H1 (cell line): ENCODE results near the gene EDEM1. TPM values are rescaled to one million over a fixed set of nuclear protein-coding genes. Genes with fewer than 3 reads are reported as not detected.

ENCODE experiments used
- EZH2 ChIP-seq: fragments of 200-600 bp; sonication (generic); IDR thresholded peaks from 2 replicates; pipeline ENCODE4 v1.7.1; 2012; ENCODE audit warnings: low read depth, mild to moderate bottlenecking, moderate library complexity, low read length, inconsistent platforms; ENCODE audit not compliant: severe bottlenecking
- GTF2F1 ChIP-seq: IDR thresholded peaks from 2 replicates; pipeline ENCODE4 v1.6.1; 2012; ENCODE audit warnings: low read depth, low read length, improper control_type of control experiment, borderline replicate concordance
- HDAC2 ChIP-seq, 2 experiments: fragments of 300-600 bp in 1 of 2; sonication (generic) in 1 of 2; IDR thresholded peaks; 2 replicates each; pipeline ENCODE4 v1.6.1; 2011 to 2012; ENCODE audit warnings: low read depth in 2 of 2, low read length in 2 of 2, mild to moderate bottlenecking in 2 of 2, moderate library complexity in 2 of 2, borderline replicate concordance in 1 of 2, inconsistent platforms in 1 of 2
- KDM1A ChIP-seq: fragments of 200-600, 300-600 bp; sonication (generic); IDR thresholded peaks from 2 replicates; pipeline ENCODE4 v1.7.1; 2016; ENCODE audit warnings: mild to moderate bottlenecking, low read length, borderline replicate concordance
- POLR2AphosphoS5 ChIP-seq: IDR thresholded peaks from 2 replicates; pipeline ENCODE4 v1.6.1; 2011; ENCODE audit warnings: low read depth, low read length
- TAF7 ChIP-seq: optimal IDR thresholded peaks from 2 replicates; pipeline ENCODE3; 2011; ENCODE audit warnings: low read depth, mild to moderate bottlenecking, inconsistent platforms, low read length, moderate library complexity, borderline replicate concordance
- polyA plus RNA-seq, 7 experiments: library from polyadenylated mRNA; depleted of rRNA in 3 of 7; stranded (reverse) in 5 of 7; unstranded in 2 of 7; fragments of >200 nt in 5 of 7; fragments of 200-250 nt in 2 of 7; gene quantifications; 1 replicate in 5 of 7; 2 replicates in 1 of 7; 4 replicates in 1 of 7; pipeline versions ENCODE4 v1.2.1 to v1.2.3, GENCODE V29; 2011 to 2013; ENCODE audit warnings: missing spikeins in 2 of 7, mixed read lengths in 2 of 7
- total RNA-seq: library from RNA; stranded (reverse); fragmentation: NEBNext Ultra II Directional; extraction: Animal tissue kit (Norgen Biotek cat#: 25700); gene quantifications from 2 replicates; pipeline ENCODE4 v1.2.1, GENCODE V29; 2021
- TF ChIP-seq, protein P1 (sequence below): fragments of 300-600 bp; sonication (generic); IDR thresholded peaks from 2 replicates; pipeline ENCODE4 v1.7.1; 2012; ENCODE audit warnings: low read length, moderate library complexity, mild to moderate bottlenecking, inconsistent platforms; ENCODE audit not compliant: insufficient replicate concordance

Gene EDEM1
- total and polyA plus RNA-seq, 2 of the 8 experiments (the other 6 are each of a cell fraction or from before 2014, with no cell fraction given), result 4.8 to 16.4 TPM

DNA sequence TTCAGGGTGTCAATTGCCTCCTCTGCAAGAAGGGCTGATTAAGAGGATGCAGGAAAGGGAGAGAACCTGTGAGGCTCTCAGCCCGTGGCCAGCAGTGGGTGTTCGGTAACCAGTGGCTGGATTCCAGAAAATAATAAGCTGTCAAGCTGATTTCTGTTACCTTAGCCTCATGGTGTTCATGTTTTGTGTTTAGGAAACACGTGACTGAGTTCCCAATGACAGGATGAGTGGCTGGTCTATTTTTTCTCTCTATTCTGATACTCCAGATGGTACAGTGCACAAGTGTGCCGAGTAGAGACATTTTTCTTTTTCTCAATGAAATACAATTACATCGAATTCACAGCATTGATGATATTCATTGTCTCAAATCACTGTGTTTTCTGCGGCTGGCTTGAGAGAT is 43.6 kb downstream of the EDEM1 start (continued):
- TF ChIP-seq, protein P1, sequence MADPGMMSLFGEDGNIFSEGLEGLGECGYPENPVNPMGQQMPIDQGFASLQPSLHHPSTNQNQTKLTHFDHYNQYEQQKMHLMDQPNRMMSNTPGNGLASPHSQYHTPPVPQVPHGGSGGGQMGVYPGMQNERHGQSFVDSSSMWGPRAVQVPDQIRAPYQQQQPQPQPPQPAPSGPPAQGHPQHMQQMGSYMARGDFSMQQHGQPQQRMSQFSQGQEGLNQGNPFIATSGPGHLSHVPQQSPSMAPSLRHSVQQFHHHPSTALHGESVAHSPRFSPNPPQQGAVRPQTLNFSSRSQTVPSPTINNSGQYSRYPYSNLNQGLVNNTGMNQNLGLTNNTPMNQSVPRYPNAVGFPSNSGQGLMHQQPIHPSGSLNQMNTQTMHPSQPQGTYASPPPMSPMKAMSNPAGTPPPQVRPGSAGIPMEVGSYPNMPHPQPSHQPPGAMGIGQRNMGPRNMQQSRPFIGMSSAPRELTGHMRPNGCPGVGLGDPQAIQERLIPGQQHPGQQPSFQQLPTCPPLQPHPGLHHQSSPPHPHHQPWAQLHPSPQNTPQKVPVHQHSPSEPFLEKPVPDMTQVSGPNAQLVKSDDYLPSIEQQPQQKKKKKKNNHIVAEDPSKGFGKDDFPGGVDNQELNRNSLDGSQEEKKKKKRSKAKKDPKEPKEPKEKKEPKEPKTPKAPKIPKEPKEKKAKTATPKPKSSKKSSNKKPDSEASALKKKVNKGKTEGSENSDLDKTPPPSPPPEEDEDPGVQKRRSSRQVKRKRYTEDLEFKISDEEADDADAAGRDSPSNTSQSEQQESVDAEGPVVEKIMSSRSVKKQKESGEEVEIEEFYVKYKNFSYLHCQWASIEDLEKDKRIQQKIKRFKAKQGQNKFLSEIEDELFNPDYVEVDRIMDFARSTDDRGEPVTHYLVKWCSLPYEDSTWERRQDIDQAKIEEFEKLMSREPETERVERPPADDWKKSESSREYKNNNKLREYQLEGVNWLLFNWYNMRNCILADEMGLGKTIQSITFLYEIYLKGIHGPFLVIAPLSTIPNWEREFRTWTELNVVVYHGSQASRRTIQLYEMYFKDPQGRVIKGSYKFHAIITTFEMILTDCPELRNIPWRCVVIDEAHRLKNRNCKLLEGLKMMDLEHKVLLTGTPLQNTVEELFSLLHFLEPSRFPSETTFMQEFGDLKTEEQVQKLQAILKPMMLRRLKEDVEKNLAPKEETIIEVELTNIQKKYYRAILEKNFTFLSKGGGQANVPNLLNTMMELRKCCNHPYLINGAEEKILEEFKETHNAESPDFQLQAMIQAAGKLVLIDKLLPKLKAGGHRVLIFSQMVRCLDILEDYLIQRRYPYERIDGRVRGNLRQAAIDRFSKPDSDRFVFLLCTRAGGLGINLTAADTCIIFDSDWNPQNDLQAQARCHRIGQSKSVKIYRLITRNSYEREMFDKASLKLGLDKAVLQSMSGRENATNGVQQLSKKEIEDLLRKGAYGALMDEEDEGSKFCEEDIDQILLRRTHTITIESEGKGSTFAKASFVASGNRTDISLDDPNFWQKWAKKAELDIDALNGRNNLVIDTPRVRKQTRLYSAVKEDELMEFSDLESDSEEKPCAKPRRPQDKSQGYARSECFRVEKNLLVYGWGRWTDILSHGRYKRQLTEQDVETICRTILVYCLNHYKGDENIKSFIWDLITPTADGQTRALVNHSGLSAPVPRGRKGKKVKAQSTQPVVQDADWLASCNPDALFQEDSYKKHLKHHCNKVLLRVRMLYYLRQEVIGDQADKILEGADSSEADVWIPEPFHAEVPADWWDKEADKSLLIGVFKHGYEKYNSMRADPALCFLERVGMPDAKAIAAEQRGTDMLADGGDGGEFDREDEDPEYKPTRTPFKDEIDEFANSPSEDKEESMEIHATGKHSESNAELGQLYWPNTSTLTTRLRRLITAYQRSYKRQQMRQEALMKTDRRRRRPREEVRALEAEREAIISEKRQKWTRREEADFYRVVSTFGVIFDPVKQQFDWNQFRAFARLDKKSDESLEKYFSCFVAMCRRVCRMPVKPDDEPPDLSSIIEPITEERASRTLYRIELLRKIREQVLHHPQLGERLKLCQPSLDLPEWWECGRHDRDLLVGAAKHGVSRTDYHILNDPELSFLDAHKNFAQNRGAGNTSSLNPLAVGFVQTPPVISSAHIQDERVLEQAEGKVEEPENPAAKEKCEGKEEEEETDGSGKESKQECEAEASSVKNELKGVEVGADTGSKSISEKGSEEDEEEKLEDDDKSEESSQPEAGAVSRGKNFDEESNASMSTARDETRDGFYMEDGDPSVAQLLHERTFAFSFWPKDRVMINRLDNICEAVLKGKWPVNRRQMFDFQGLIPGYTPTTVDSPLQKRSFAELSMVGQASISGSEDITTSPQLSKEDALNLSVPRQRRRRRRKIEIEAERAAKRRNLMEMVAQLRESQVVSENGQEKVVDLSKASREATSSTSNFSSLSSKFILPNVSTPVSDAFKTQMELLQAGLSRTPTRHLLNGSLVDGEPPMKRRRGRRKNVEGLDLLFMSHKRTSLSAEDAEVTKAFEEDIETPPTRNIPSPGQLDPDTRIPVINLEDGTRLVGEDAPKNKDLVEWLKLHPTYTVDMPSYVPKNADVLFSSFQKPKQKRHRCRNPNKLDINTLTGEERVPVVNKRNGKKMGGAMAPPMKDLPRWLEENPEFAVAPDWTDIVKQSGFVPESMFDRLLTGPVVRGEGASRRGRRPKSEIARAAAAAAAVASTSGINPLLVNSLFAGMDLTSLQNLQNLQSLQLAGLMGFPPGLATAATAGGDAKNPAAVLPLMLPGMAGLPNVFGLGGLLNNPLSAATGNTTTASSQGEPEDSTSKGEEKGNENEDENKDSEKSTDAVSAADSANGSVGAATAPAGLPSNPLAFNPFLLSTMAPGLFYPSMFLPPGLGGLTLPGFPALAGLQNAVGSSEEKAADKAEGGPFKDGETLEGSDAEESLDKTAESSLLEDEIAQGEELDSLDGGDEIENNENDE, result no peak
- TF ChIP-seq HDAC2 (IDR thresholded peaks at IDR 0.05; ENCODE audit: borderline replicate concordance in 1 of 2, low read depth in 2 of 2, low read length in 2 of 2) (no peak), EZH2 (no peak), KDM1A (no peak), TAF7 (no peak), POLR2AphosphoS5 (no peak), GTF2F1 (no peak)
